ENCODE results near the gene GALT. TPM values are rescaled to one million over a fixed set of nuclear protein-coding genes. Genes with fewer than 3 reads are reported as not detected.

GALT gene
- total and polyA plus RNA-seq, 2 of the 13 experiments (the other 11 are each of a cell fraction or from before 2014, with no cell fraction given) = 40.4 to 46.3 TPM

DNA sequence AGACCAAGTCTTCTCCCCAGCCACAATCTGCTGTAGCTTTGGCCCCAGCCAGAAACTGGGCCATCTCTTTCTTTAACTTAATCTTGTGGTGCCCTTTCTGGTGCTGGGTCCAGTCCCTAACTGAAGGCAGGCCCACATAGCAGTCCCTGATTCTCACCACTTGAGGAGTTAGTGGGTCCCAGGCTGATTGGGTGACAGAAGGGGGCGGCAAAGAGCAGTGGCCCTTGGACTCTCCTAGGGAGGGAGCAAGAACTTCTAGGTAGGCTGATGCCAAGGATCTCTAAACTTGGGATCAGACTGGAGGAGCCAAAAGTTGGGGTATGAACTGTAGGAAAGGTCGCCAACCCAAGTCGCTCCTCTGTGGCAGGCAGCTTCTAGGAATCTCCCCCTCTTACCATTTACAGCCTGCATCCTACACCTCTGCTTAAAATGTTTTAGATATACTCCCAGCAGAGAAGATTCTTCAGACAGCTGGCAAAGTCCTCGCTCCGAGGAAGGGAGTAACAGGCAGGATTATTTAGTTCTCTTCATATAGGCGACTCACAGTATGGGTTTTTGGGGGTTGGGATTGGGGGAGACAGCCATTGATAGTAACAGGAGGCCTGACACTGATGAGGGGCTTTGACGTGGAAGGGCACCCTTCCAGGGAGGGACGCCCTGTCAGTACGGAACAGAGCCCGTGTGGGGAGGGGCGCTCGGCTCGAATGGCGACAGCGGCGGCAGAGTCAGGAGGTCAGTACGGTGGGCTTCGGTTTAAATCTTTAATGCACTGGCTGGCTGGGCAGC lies 18.0 kb downstream of the GALT start (continued):
- TF ChIP-seq, protein P1, sequence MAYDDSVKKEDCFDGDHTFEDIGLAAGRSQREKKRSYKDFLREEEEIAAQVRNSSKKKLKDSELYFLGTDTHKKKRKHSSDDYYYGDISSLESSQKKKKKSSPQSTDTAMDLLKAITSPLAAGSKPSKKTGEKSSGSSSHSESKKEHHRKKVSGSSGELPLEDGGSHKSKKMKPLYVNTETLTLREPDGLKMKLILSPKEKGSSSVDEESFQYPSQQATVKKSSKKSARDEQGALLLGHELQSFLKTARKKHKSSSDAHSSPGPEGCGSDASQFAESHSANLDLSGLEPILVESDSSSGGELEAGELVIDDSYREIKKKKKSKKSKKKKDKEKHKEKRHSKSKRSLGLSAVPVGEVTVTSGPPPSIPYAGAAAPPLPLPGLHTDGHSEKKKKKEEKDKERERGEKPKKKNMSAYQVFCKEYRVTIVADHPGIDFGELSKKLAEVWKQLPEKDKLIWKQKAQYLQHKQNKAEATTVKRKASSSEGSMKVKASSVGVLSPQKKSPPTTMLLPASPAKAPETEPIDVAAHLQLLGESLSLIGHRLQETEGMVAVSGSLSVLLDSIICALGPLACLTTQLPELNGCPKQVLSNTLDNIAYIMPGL (CRISPR knock-in tag; IDR thresholded peaks at IDR 0.05; ENCODE audit: borderline replicate concordance in 1 of 2, low read depth in 1 of 2) = peak; percentile 53 to 54; a peak in 1 of 4 replicates
- TF ChIP-seq RORA (CRISPR knock-in tag; IDR thresholded peaks at IDR 0.05) (no peak), KMT2A (CRISPR knock-in tag; IDR thresholded peaks at IDR 0.05) (no peak), HNF4G (IDR thresholded peaks at IDR 0.05; ENCODE audit: borderline replicate concordance, low read depth, low read length) (peak; percentile 73), HNF4G (CRISPR knock-in tag; IDR thresholded peaks at IDR 0.05; ENCODE audit: borderline replicate concordance, low read depth) (no peak), JARID2 (CRISPR knock-in tag; IDR thresholded peaks at IDR 0.05; ENCODE audit: insufficient replicate concordance) (no peak), PAXIP1 (CRISPR knock-in tag; conservative IDR thresholded peaks at IDR 0.05) (no peak), MAZ (IDR thresholded peaks at IDR 0.05; ENCODE audit: borderline replicate concordance, low read depth, low read length) (peak; percentile 32; the same call in 1 of the 2 replicates), MAZ (CRISPR knock-in tag; IDR thresholded peaks at IDR 0.05; ENCODE audit: low read depth) (no peak), CBX2 (IDR thresholded peaks at IDR 0.05; ENCODE audit: low read depth, low read length) (no peak), CBX2 (CRISPR knock-in tag; IDR thresholded peaks at IDR 0.05; ENCODE audit: low read depth) (no peak), GTF3A (CRISPR knock-in tag; conservative IDR thresholded peaks at IDR 0.05) (no peak), HOXA5 (CRISPR knock-in tag; IDR thresholded peaks at IDR 0.05) (no peak), PRMT3 (CRISPR knock-in tag; IDR thresholded peaks at IDR 0.05; ENCODE audit: borderline replicate concordance, low read depth) (no peak), ZFP91 (CRISPR knock-in tag; IDR thresholded peaks at IDR 0.05; ENCODE audit: borderline replicate concordance) (peak; percentile 41; the same call in 1 of the 2 replicates), SOX6 (IDR thresholded peaks at IDR 0.05) (no peak), SOX6 (CRISPR knock-in tag; IDR thresholded peaks at IDR 0.05) (0 out of 2 replicates have a peak, but pooled peaks have one; percentile 15), SALL1 (CRISPR knock-in tag; IDR thresholded peaks at IDR 0.05) (peak; percentile 40; the same call in 1 of the 2 replicates), MIXL1 (CRISPR knock-in tag; IDR thresholded peaks at IDR 0.05) (peak; percentile 35; the same call in 1 of the 2 replicates), CHD4 (IDR thresholded peaks at IDR 0.05; ENCODE audit: borderline replicate concordance, low read length) (no peak)
- TF ChIP-seq, protein P2, sequence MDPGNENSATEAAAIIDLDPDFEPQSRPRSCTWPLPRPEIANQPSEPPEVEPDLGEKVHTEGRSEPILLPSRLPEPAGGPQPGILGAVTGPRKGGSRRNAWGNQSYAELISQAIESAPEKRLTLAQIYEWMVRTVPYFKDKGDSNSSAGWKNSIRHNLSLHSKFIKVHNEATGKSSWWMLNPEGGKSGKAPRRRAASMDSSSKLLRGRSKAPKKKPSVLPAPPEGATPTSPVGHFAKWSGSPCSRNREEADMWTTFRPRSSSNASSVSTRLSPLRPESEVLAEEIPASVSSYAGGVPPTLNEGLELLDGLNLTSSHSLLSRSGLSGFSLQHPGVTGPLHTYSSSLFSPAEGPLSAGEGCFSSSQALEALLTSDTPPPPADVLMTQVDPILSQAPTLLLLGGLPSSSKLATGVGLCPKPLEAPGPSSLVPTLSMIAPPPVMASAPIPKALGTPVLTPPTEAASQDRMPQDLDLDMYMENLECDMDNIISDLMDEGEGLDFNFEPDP (CRISPR knock-in tag; conservative IDR thresholded peaks at IDR 0.05) = 0 out of 2 replicates have a peak, but pooled peaks have one; percentile 79

Data from HepG2 (cell line).